A673 (cell line): Measurements from ENCODE around the gene CLK1. TPM values are rescaled to one million over a fixed set of nuclear protein-coding genes. Genes with fewer than 3 reads are reported as not detected.

Experiments used
- Bru-seq: library from RNA; stranded (reverse); fragments of 400-500 nt; gene quantifications from one replicate; lab custom pipeline; 2021; lab: Mats Ljungman, UMichigan
- BruChase-seq, 2 experiments: library from RNA; stranded (reverse); fragments of 400-500 nt; gene quantifications; one replicate each; lab custom pipeline; 2021; lab: Mats Ljungman, UMichigan
- BruUV-seq: library from RNA; stranded (reverse); fragments of 400-500 nt; replicated peaks from 2 replicates; lab custom pipeline; 2021; lab: Mats Ljungman, UMichigan
- CTCF ChIA-PET: fragments of 300-600 bp; sonication (Branson Sonifier 250); formaldehyde crosslinking; loops from one replicate; lab custom pipeline; 2022; ENCODE audit warnings: antibody characterized with exemption; lab: Charles Lee
- POLR2A ChIA-PET: fragments of 300-600 bp; sonication (Branson Sonifier 250); formaldehyde crosslinking; loops from one replicate; lab custom pipeline; 2022; ENCODE audit warnings: antibody characterized with exemption; ENCODE audit not compliant: low non-redundant PET; lab: Charles Lee
- DNase-seq: peaks from one replicate; pipeline ENCODE4 v3.0.0-alpha.2; 2015; ENCODE audit warnings: low spot score
- H3K27ac ChIP-seq: fragments of 200-600 bp; sonication (generic); 2 replicates; pipeline ENCODE4 v1.5.1; 2016; ENCODE audit warnings: mixed run types, low read depth, mild to moderate bottlenecking, mixed read lengths, antibody characterized with exemption, low read length; ENCODE audit not compliant: poor library complexity, severe bottlenecking
- H3K27me3 ChIP-seq: fragments of 200-600 bp; sonication (generic); replicated peaks from 2 replicates; pipeline ENCODE4 v1.6.1; 2017; ENCODE audit warnings: mixed run types, low read depth, mild to moderate bottlenecking, mixed read lengths, antibody characterized with exemption, low read length; ENCODE audit not compliant: insufficient read depth, poor library complexity
- H3K36me3 ChIP-seq: fragments of 200-600 bp; sonication (generic); 2 replicates; pipeline ENCODE4 v1.6.1; 2016; ENCODE audit warnings: mixed run types, mild to moderate bottlenecking, mixed read lengths, antibody characterized with exemption, low read length; ENCODE audit not compliant: insufficient read depth, poor library complexity, severe bottlenecking
- H3K4me1 ChIP-seq: fragments of 200-600 bp; sonication (generic); 2 replicates; pipeline ENCODE4 v1.6.1; 2017; ENCODE audit warnings: mixed run types, mild to moderate bottlenecking, mixed read lengths, antibody characterized with exemption, low read length; ENCODE audit not compliant: insufficient read depth, poor library complexity, severe bottlenecking
- H3K4me3 ChIP-seq: fragments of 200-600 bp; sonication (generic); 2 replicates; pipeline ENCODE4 v1.5.1; 2016; ENCODE audit warnings: low read depth, mixed run types, mild to moderate bottlenecking, mixed read lengths, low read length; ENCODE audit not compliant: poor library complexity, severe bottlenecking
- H3K9me3 ChIP-seq: fragments of 200-600 bp; sonication (generic); 2 replicates; pipeline ENCODE4 v1.6.1; 2016; ENCODE audit warnings: mixed run types, low read depth, mild to moderate bottlenecking, mixed read lengths, antibody characterized with exemption, low read length; ENCODE audit not compliant: poor library complexity, severe bottlenecking
- CTCF ChIP-seq: fragments of 300-800, 200-600 bp; sonication (generic); conservative IDR thresholded peaks from 2 replicates; pipeline ENCODE4 v1.5.1; 2017; ENCODE audit warnings: low read depth, mild to moderate bottlenecking, antibody characterized with exemption, low read length, moderate library complexity, mixed read lengths
- EZH2 ChIP-seq: fragments of 200-600 bp; sonication (generic); IDR thresholded peaks from 2 replicates; pipeline ENCODE4 v1.6.1; 2017; ENCODE audit warnings: borderline replicate concordance, low read depth, mild to moderate bottlenecking, mixed read lengths, antibody characterized with exemption, low read length; ENCODE audit not compliant: poor library complexity, severe bottlenecking
- intact Hi-C: fragments of 100-400 bp; cut with micrococcal nuclease; formaldehyde crosslinking; loops from one replicate; pipeline ENCODE4 v1.10.0; 2022; ENCODE audit not compliant: unreplicated experiment
- long read RNA-seq: library from polyadenylated mRNA; stranded (forward); transcript quantifications from one replicate; pipeline ENCODE4 v2.0.0, GENCODE V29; 2022
- total RNA-seq: library from RNA; stranded (reverse); gene quantifications from 2 replicates; pipeline ENCODE4 v1.2.3, GENCODE V29; 2021

The CLK1 gene
- total RNA-seq = 69.6 and 73.3 TPM in 2 replicates
- percentile 98 among the genes with signal in this experiment for Bru-seq, nascent RNA
- BruChase-seq, experiment 1, labeled RNA remaining after a 2-hour chase = percentile 98 among the genes with signal in this experiment
- BruChase-seq, experiment 2, labeled RNA remaining after a 6-hour chase = percentile 85 among the genes with signal in this experiment
- long read RNA-seq, transcript CLK1-204 (12 exons, 1,682 nt) = major isoform, 17 of 47 reads
- long read RNA-seq, transcript CLK1-201 (13 exons, 1,888 nt) = minor isoform, 12 of 47 reads
- long read RNA-seq, transcript CLK1-210 (11 exons, 3,208 nt) = minor isoform, 8 of 47 reads
- long read RNA-seq, partial matches to known transcripts = 2 of 47 reads
- long read RNA-seq, other reads (novel, unspliced or antisense) = 8 of 47 reads

- H3K27me3 ChIP-seq = no peaks in the 10 kb centered on the region
- H3K4me3 ChIP-seq = peak within 1 kb of the TSS; percentile 70
- no TSS peak for BruUV-seq
- H3K4me1 ChIP-seq = peaks cover 10% of the 10 kb centered on the region
- DNase-seq = peak; percentile 97
- peaks cover 23% of the 10 kb centered on the region for H3K36me3 ChIP-seq
- intact Hi-C loops = no loop called here
- no peaks in the 10 kb centered on the region for H3K9me3 ChIP-seq
- TF ChIP-seq EZH2 = no peak
- TF ChIP-seq CTCF = no peak
- POLR2A ChIA-PET = interaction anchor here (0.5 to 1.0 kb wide), 3 partner anchors 25 to 621 kb away, joined by 9 to 13 read pairs (median 10); partner anchors contain the start of genes NIF3L1 and PPIL3
- peak within 1 kb of the TSS; percentile 98 for H3K27ac ChIP-seq
- CTCF ChIA-PET = no interaction called here
Observed at GRCh38 chr2:200864176-200865034, at the start of gene CLK1. Gene CLK1, minus strand, starts transcription at chr2:200864658. Its CDS starts 2,796 bp downstream, at chr2:200861862.

GRCh38 chr2:200913654-200914053 is 49.2 kb upstream of the CLK1 start:
- no peak for DNase-seq
- peaks cover 54% of the 10 kb centered on the region for H3K36me3 ChIP-seq
- intact Hi-C loops = no loop called here
- POLR2A ChIA-PET = no interaction called here
- no peak overlapping the region for H3K27ac ChIP-seq
- no peaks in the 10 kb centered on the region for H3K4me1 ChIP-seq
- CTCF ChIA-PET = interaction anchor here (0.7 kb wide), 1 partner anchor 13 kb away, joined by 5 read pairs; no protein-coding TSS in a partner anchor
- H3K9me3 ChIP-seq = no peaks in the 10 kb centered on the region
- BruUV-seq = no TSS peak
- no peaks in the 10 kb centered on the region for H3K27me3 ChIP-seq
- no peak overlapping the region for H3K4me3 ChIP-seq
- TF ChIP-seq CTCF (no peak), EZH2 (no peak)

- POLR2A ChIA-PET = interaction anchor here (0.7 kb wide), 1 partner anchor 20 kb away, joined by 17 read pairs; no protein-coding TSS in a partner anchor
- H3K27me3 ChIP-seq = no peaks in the 10 kb centered on the region
- BruUV-seq = no TSS peak
- no peaks in the 10 kb centered on the region for H3K4me1 ChIP-seq
- no peak overlapping the region for H3K4me3 ChIP-seq
- CTCF ChIA-PET = no interaction called here
- H3K27ac ChIP-seq = no peak overlapping the region
- DNase-seq = no peak
- intact Hi-C loops = loop anchor here (5.0 kb wide), 1 partner anchor 247 kb away; no protein-coding TSS in a partner anchor
- H3K9me3 ChIP-seq = no peaks in the 10 kb centered on the region
- H3K36me3 ChIP-seq = peaks cover 50% of the 10 kb centered on the region
- no peak for TF ChIP-seq CTCF
- no peak for TF ChIP-seq EZH2
Observed at GRCh38 chr2:200909958-200910357, 45.5 kb upstream of the CLK1 start.
